HCT116 (cell line): ENCODE measurements around the gene NCMAP. TPM values are rescaled to one million over a fixed set of nuclear protein-coding genes. Genes with fewer than 3 reads are reported as not detected.
A peak's percentile ranks its signal among the peaks of the same experiment; 100 is the strongest.

Experiments used
- ATAC-seq: fragments of 200-7000 bp; cut with Tn5 transposase; 2 replicates; pipeline ENCODE4 v1.9.1; 2020; ENCODE audit warnings: mild to moderate bottlenecking, moderate library complexity
- BruUV-seq: library from RNA; stranded (reverse); fragments of 400-500 nt; replicated peaks from 2 replicates; lab custom pipeline; 2021; lab: Mats Ljungman, UMichigan
- CTCF ChIA-PET: fragments of 300-600 bp; sonication (Branson Sonifier 250); formaldehyde crosslinking; loops from one replicate; lab custom pipeline; 2021; ENCODE audit warnings: antibody characterized with exemption; lab: Charles Lee
- POLR2A ChIA-PET: fragments of 300-600, 350-600 bp; sonication (Branson Sonifier 250); formaldehyde crosslinking; loops from one replicate; lab custom pipeline; 2021; ENCODE audit warnings: antibody characterized with exemption; lab: Charles Lee
- RAD21 ChIA-PET, 2 experiments: fragments of 300-600 bp; sonication (Branson Sonifier 250); formaldehyde crosslinking; loops; one replicate each; lab custom pipeline; 2023; ENCODE audit warnings: low total read pairs in 2 of 2; ENCODE audit not compliant: uncharacterized antibody in 2 of 2, unreplicated experiment in 2 of 2, low non-redundant PET in 1 of 2; lab: Charles Lee
- DNase-seq: peaks from one replicate; pipeline ENCODE4 v3.0.0-alpha.2; 2010; ENCODE audit warnings: low read depth, low spot score
- H2AFZ ChIP-seq: fragments of 200-600 bp; shearing (Covaris generic), sonication (generic); 2 replicates; pipeline ENCODE4 v1.6.1; 2017; ENCODE audit warnings: low read depth, mixed run types, mixed read lengths, antibody characterized with exemption, low read length; ENCODE audit not compliant: poor library complexity, severe bottlenecking
- H3K27ac ChIP-seq: 2 replicates; pipeline ENCODE4 v1.5.1; 2012; ENCODE audit warnings: low read depth, low read length
- H3K27me3 ChIP-seq: fragments of 200-600 bp; sonication (generic); 2 replicates; pipeline ENCODE4 v1.6.1; 2016; ENCODE audit warnings: mixed run types, low read length, mixed read lengths; ENCODE audit not compliant: insufficient read depth
- H3K36me3 ChIP-seq, 2 experiments: fragments of 200-500 bp in 1 of 2; fragments of 200-600 bp in 1 of 2; sonication (Bioruptor generic) in 1 of 2; sonication (generic) in 1 of 2; 2 replicates each; pipeline versions ENCODE4 v1.5.1 to v1.6.1; 2014 to 2016; ENCODE audit warnings: low read length in 2 of 2, inconsistent platforms in 1 of 2, mixed read lengths in 1 of 2, mixed run types in 1 of 2; ENCODE audit not compliant: insufficient read depth in 2 of 2, control insufficient read depth in 1 of 2
- H3K4me1 ChIP-seq, 2 experiments: fragments of 200-600 bp in 1 of 2; sonication (generic) in 1 of 2; 2 replicates each; pipeline versions ENCODE4 v1.5.1 to v1.6.1; 2012 to 2017; ENCODE audit warnings: low read length in 2 of 2, inconsistent platforms in 1 of 2, mild to moderate bottlenecking in 1 of 2, mixed read lengths in 1 of 2, mixed run types in 1 of 2, moderate library complexity in 1 of 2; ENCODE audit not compliant: insufficient read depth in 2 of 2, control insufficient read depth in 1 of 2
- H3K4me2 ChIP-seq: fragments of 200-600 bp; sonication (generic); 2 replicates; pipeline ENCODE4 v1.6.1; 2017; ENCODE audit warnings: mixed run types, low read length, mixed read lengths
- H3K4me3 ChIP-seq, 2 experiments: fragments of 200-600 bp in 1 of 2; sonication (generic) in 1 of 2; replicated peaks in 1 of 2; 2 replicates each; pipeline ENCODE4 v1.5.1; 2011 to 2016; ENCODE audit warnings: low read length in 2 of 2, control low read depth in 1 of 2, low read depth in 1 of 2, mild to moderate bottlenecking in 1 of 2, mixed read lengths in 1 of 2, mixed run types in 1 of 2
- H3K79me2 ChIP-seq: fragments of 200-600 bp; sonication (generic); 2 replicates; pipeline ENCODE4 v1.6.1; 2017; ENCODE audit warnings: mild to moderate bottlenecking, mixed run types, low read length, moderate library complexity, mixed read lengths; ENCODE audit not compliant: insufficient read depth
- H3K9ac ChIP-seq: fragments of 200-600 bp; sonication (generic); 2 replicates; pipeline ENCODE4 v1.6.1; 2016; ENCODE audit warnings: low read length, mixed read lengths
- H3K9me2 ChIP-seq: fragments of 200-600 bp; sonication (generic), shearing (Covaris generic); 2 replicates; pipeline ENCODE4 v1.6.1; 2017; ENCODE audit warnings: mixed run types, mild to moderate bottlenecking, moderate library complexity; ENCODE audit not compliant: insufficient read depth
- H3K9me3 ChIP-seq, 2 experiments: fragments of 200-500 bp in 1 of 2; fragments of 200-600 bp in 1 of 2; sonication (Bioruptor generic) in 1 of 2; sonication (generic) in 1 of 2; 2 replicates each; pipeline ENCODE4 v1.6.1; 2014 to 2017; ENCODE audit warnings: low read length in 2 of 2, mixed read lengths in 2 of 2, inconsistent platforms in 1 of 2, low read depth in 1 of 2, mild to moderate bottlenecking in 1 of 2, mixed run types in 1 of 2, moderate library complexity in 1 of 2; ENCODE audit not compliant: control insufficient read depth in 1 of 2, insufficient read depth in 1 of 2
- H4K20me1 ChIP-seq: fragments of 200-600 bp; sonication (generic), shearing (Covaris generic); 2 replicates; pipeline ENCODE4 v1.6.1; 2017; ENCODE audit warnings: mixed run types, mild to moderate bottlenecking, moderate library complexity; ENCODE audit not compliant: insufficient read depth
- ELF1 ChIP-seq: IDR thresholded peaks from 2 replicates; pipeline ENCODE4 v1.6.1; 2012; ENCODE audit warnings: low read depth, borderline replicate concordance
- EZH2phosphoT487 ChIP-seq: fragments of 200-600 bp; IDR thresholded peaks from 2 replicates; pipeline ENCODE4 v1.6.1; 2018; ENCODE audit warnings: antibody characterized with exemption, borderline replicate concordance
- FOSL1 ChIP-seq: IDR thresholded peaks from 2 replicates; pipeline ENCODE4 v1.6.1; 2012; ENCODE audit warnings: low read depth
- MAX ChIP-seq: IDR thresholded peaks from 2 replicates; pipeline ENCODE4 v1.6.1; 2012
- POLR2A ChIP-seq: IDR thresholded peaks from 2 replicates; pipeline ENCODE4 v1.7.0; 2011; ENCODE audit warnings: borderline replicate concordance; ENCODE audit not compliant: insufficient read depth, insufficient read length; ENCODE audit errors: extremely low read depth
- POLR2AphosphoS5 ChIP-seq: IDR thresholded peaks from 2 replicates; pipeline ENCODE4 v1.6.1; 2011; ENCODE audit warnings: mild to moderate bottlenecking, low read depth, low read length, moderate library complexity
- RAD21 ChIP-seq: IDR thresholded peaks from 2 replicates; pipeline ENCODE4 v1.6.1; 2012; ENCODE audit warnings: low read depth, mild to moderate bottlenecking
- SIN3A ChIP-seq: IDR thresholded peaks from 2 replicates; pipeline ENCODE4 v1.6.1; 2012; ENCODE audit warnings: low read depth
- SP1 ChIP-seq: IDR thresholded peaks from 2 replicates; pipeline ENCODE4 v1.6.1; 2012; ENCODE audit warnings: low read depth
- SRF ChIP-seq: IDR thresholded peaks from 2 replicates; pipeline ENCODE4 v1.6.1; 2012; ENCODE audit warnings: low read depth
- TCF7L2 ChIP-seq: IDR thresholded peaks from 2 replicates; pipeline ENCODE4 v1.7.0; 2011; ENCODE audit warnings: borderline replicate concordance, inconsistent platforms; ENCODE audit not compliant: insufficient read depth, insufficient read length; ENCODE audit errors: extremely low read depth
- YY1 ChIP-seq: IDR thresholded peaks from 2 replicates; pipeline ENCODE4 v1.6.1; 2011; ENCODE audit warnings: low read length, low read depth, moderate library complexity, mild to moderate bottlenecking; ENCODE audit not compliant: insufficient replicate concordance; ENCODE audit errors: extremely low read depth
- intact Hi-C: fragments of 100-400 bp; cut with micrococcal nuclease; formaldehyde crosslinking; loops from 2 replicates; pipeline ENCODE4 v1.10.0; 2022
- total RNA-seq: library from RNA; stranded (reverse); gene quantifications from one replicate; pipeline ENCODE4 v1.2.1, GENCODE V29; 2021; ENCODE audit not compliant: unreplicated experiment
- TF ChIP-seq, protein P1 (sequence below): IDR thresholded peaks from 2 replicates; pipeline ENCODE4 v1.6.1; 2011; ENCODE audit warnings: mild to moderate bottlenecking, low read length, moderate library complexity; ENCODE audit not compliant: insufficient replicate concordance; ENCODE audit errors: extremely low read depth
- TF ChIP-seq, protein P2 (sequence below): IDR thresholded peaks from 2 replicates; pipeline ENCODE4 v1.6.1; 2012; ENCODE audit warnings: low read depth

Gene NCMAP
- total RNA-seq, 1 experiment from 2014 or later: 0.84 TPM

GRCh38 chr1:24562625-24563024, 6.7 kb downstream of the NCMAP start:
- POLR2A ChIA-PET: no interaction called here
- H3K4me1 ChIP-seq: peaks cover 33 to 34% of the 10 kb centered on the region in 2 experiments; a peak in 3 of 4 replicates
- no peak overlapping the region for H3K9ac ChIP-seq
- TF ChIP-seq, protein P1, sequence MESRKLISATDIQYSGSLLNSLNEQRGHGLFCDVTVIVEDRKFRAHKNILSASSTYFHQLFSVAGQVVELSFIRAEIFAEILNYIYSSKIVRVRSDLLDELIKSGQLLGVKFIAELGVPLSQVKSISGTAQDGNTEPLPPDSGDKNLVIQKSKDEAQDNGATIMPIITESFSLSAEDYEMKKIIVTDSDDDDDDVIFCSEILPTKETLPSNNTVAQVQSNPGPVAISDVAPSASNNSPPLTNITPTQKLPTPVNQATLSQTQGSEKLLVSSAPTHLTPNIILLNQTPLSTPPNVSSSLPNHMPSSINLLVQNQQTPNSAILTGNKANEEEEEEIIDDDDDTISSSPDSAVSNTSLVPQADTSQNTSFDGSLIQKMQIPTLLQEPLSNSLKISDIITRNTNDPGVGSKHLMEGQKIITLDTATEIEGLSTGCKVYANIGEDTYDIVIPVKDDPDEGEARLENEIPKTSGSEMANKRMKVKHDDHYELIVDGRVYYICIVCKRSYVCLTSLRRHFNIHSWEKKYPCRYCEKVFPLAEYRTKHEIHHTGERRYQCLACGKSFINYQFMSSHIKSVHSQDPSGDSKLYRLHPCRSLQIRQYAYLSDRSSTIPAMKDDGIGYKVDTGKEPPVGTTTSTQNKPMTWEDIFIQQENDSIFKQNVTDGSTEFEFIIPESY: no peak
- TF ChIP-seq SP1: peak; percentile 15; the same call in 1 of the 2 replicates
- 0 out of 2 replicates have a peak, but pooled peaks have one; percentile 21 for TF ChIP-seq POLR2AphosphoS5
- TF ChIP-seq, all 23 proteins: peak for 2
- no peaks in the 10 kb centered on the region for H3K9me3 ChIP-seq
- no peak for DNase-seq
- no peaks in the 10 kb centered on the region for H3K9me2 ChIP-seq
- H3K4me2 ChIP-seq: peak overlapping the region; percentile 55
- CTCF ChIA-PET: interaction anchor here (1.1 kb wide), 1 partner anchor 268 kb away, joined by 3 read pairs; no protein-coding TSS in a partner anchor
- no peaks in the 10 kb centered on the region for H3K36me3 ChIP-seq
- H3K27ac ChIP-seq: no peak overlapping the region
- no peaks in the 10 kb centered on the region for H3K27me3 ChIP-seq
- RAD21 ChIA-PET: no interaction called here
- no peak overlapping the region for H3K4me3 ChIP-seq
- no peaks in the 10 kb centered on the region for H3K79me2 ChIP-seq
- intact Hi-C loops: no loop called here
- no TSS peak for BruUV-seq
- peak; percentile 10; the same call in 1 of the 2 replicates for ATAC-seq
- no peaks in the 10 kb centered on the region for H4K20me1 ChIP-seq
- no peak overlapping the region for H2AFZ ChIP-seq

GRCh38 chr1:24564695-24565094, 8.8 kb downstream of the NCMAP start:
- no TSS peak for BruUV-seq
- intact Hi-C loops: no loop called here
- H3K4me1 ChIP-seq: peaks cover 21 to 22% of the 10 kb centered on the region in 2 experiments; a peak in 3 of 4 replicates
- TF ChIP-seq RAD21 (no peak), YY1 (no peak), MAX (no peak), ELF1 (no peak), EZH2phosphoT487 (no peak), SIN3A (no peak), FOSL1 (no peak), SRF (no peak), TCF7L2 (no peak), POLR2A (no peak)
- TF ChIP-seq, protein P2, sequence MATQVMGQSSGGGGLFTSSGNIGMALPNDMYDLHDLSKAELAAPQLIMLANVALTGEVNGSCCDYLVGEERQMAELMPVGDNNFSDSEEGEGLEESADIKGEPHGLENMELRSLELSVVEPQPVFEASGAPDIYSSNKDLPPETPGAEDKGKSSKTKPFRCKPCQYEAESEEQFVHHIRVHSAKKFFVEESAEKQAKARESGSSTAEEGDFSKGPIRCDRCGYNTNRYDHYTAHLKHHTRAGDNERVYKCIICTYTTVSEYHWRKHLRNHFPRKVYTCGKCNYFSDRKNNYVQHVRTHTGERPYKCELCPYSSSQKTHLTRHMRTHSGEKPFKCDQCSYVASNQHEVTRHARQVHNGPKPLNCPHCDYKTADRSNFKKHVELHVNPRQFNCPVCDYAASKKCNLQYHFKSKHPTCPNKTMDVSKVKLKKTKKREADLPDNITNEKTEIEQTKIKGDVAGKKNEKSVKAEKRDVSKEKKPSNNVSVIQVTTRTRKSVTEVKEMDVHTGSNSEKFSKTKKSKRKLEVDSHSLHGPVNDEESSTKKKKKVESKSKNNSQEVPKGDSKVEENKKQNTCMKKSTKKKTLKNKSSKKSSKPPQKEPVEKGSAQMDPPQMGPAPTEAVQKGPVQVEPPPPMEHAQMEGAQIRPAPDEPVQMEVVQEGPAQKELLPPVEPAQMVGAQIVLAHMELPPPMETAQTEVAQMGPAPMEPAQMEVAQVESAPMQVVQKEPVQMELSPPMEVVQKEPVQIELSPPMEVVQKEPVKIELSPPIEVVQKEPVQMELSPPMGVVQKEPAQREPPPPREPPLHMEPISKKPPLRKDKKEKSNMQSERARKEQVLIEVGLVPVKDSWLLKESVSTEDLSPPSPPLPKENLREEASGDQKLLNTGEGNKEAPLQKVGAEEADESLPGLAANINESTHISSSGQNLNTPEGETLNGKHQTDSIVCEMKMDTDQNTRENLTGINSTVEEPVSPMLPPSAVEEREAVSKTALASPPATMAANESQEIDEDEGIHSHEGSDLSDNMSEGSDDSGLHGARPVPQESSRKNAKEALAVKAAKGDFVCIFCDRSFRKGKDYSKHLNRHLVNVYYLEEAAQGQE: no peak

More at GRCh38 chr1:24564695-24565094, 8.8 kb downstream of the NCMAP start:
- H3K27me3 ChIP-seq: no peaks in the 10 kb centered on the region
- POLR2A ChIA-PET: no interaction called here
- no peak overlapping the region for H3K4me2 ChIP-seq
- H2AFZ ChIP-seq: no peak overlapping the region
- H4K20me1 ChIP-seq: no peaks in the 10 kb centered on the region
- H3K9me3 ChIP-seq: no peaks in the 10 kb centered on the region
- no peak overlapping the region for H3K27ac ChIP-seq
- RAD21 ChIA-PET: no interaction called here
- H3K79me2 ChIP-seq: no peaks in the 10 kb centered on the region
- CTCF ChIA-PET: interaction anchor here (1.0 kb wide), 1 partner anchor 23 kb away, joined by 3 read pairs; no protein-coding TSS in a partner anchor
- H3K9me2 ChIP-seq: no peaks in the 10 kb centered on the region
- H3K36me3 ChIP-seq: no peaks in the 10 kb centered on the region
- H3K4me3 ChIP-seq: no peak overlapping the region
- ATAC-seq (no peak), DNase-seq (no peak)
- H3K9ac ChIP-seq: no peak overlapping the region
